ENCODE data around the gene OLIG3.

OLIG3 gene

DNA sequence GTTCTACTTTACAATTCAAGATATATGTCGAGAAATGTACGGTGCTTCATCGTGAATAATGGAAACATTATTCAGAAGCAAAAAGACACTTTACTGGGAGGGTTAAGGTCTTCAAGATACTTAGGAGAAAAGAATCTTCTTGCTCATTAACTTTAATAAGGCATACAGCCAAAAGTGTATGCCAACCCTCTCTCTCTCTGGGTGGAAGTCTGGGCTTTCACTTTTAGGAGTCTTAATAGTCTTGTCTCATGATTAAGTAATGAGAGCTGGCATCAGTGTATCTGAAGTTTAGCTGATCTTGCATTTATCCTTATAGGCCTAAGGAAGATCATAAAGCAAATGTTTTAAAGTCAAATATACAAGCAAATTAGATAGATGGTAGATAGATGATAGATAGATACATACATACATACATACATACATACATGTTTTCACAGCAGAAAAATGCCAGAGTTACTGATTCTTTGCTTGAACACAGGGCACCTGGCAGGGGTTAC lies 21.5 kb downstream of the OLIG3 start:
- H3K36me3 ChIP-seq (ENCODE audit: control insufficient read depth in 5 of 5, insufficient read depth in 5 of 5, low read length in 5 of 5) = no peaks in the 10 kb centered on the region
- no peaks in the 10 kb centered on the region for H3K4me1 ChIP-seq (ENCODE audit: control insufficient read depth in 5 of 5, insufficient read depth in 5 of 5, low read length in 5 of 5)
- no peak overlapping the region for H3K27ac ChIP-seq (ENCODE audit: low read depth, low read length)
- no peak overlapping the region for H3K9ac ChIP-seq (ENCODE audit: low read length in 5 of 5)
- H3K4me3 ChIP-seq (ENCODE audit: low read depth in 1 of 5, low read length in 5 of 5) = no peak overlapping the region
- peaks cover 0 to 12% (median 2%) of the 10 kb centered on the region in 5 donors for H3K27me3 ChIP-seq (ENCODE audit: control insufficient read depth in 5 of 5, insufficient read depth in 4 of 5, low read length in 5 of 5)
- H3K9me3 ChIP-seq (ENCODE audit: control insufficient read depth in 5 of 5, low read length in 5 of 5) = no peaks in the 10 kb centered on the region

- Histone ChIP-seq H3K36me3 (ENCODE audit: control insufficient read depth in 5 of 5, insufficient read depth in 5 of 5, low read length in 5 of 5) (no peaks in the 10 kb centered on the region), H3K9me3 (ENCODE audit: control insufficient read depth in 5 of 5, low read length in 5 of 5) (no peaks in the 10 kb centered on the region), H3K4me3 (ENCODE audit: low read depth in 1 of 5, low read length in 5 of 5) (no peak overlapping the region), H3K27me3 (ENCODE audit: control insufficient read depth in 5 of 5, insufficient read depth in 4 of 5, low read length in 5 of 5) (peaks cover 0 to 12% (median 2%) of the 10 kb centered on the region in 5 donors), H3K9ac (ENCODE audit: low read length in 5 of 5) (no peak overlapping the region), H3K4me1 (ENCODE audit: control insufficient read depth in 5 of 5, insufficient read depth in 5 of 5, low read length in 5 of 5) (no peaks in the 10 kb centered on the region), H3K27ac (ENCODE audit: low read depth, low read length) (no peak overlapping the region)
Measured at GRCh38 chr6:137471986-137472385, 22.2 kb downstream of the OLIG3 start.

DNA sequence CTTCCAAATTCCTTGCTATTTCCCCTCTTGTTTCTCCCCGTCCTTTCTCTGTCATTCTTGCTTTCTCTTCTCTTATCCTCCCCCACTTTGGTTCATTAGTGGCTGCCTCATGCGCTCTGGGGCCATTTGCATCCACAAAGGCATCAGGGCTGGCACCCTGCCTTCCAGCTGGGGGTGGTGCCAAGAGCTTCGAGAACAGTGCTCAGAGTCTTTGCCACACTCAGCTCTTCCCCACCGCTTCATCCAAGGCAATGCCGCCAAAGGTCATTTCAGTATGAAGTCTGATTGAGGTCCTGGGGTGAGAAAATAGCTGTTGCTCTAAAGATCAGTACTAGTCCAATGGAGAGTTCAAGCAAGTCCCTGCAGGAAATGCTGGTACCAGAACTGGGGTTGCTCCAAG lies 22.7 kb downstream of the OLIG3 start:
- no peak overlapping the region for H3K27ac ChIP-seq (ENCODE audit: low read depth, low read length)
- no peaks in the 10 kb centered on the region for H3K4me1 ChIP-seq (ENCODE audit: control insufficient read depth in 5 of 5, insufficient read depth in 5 of 5, low read length in 5 of 5)
- peaks cover 0 to 10% (median 2%) of the 10 kb centered on the region in 5 donors for H3K27me3 ChIP-seq (ENCODE audit: control insufficient read depth in 5 of 5, insufficient read depth in 4 of 5, low read length in 5 of 5)
- H3K36me3 ChIP-seq (ENCODE audit: control insufficient read depth in 5 of 5, insufficient read depth in 5 of 5, low read length in 5 of 5) = no peaks in the 10 kb centered on the region
- H3K9me3 ChIP-seq (ENCODE audit: control insufficient read depth in 5 of 5, low read length in 5 of 5) = no peaks in the 10 kb centered on the region
- H3K9ac ChIP-seq (ENCODE audit: low read length in 5 of 5) = no peak overlapping the region
- H3K4me3 ChIP-seq (ENCODE audit: low read depth in 1 of 5, low read length in 5 of 5) = no peak overlapping the region

- no peak overlapping the region for H3K27ac ChIP-seq (ENCODE audit: low read depth, low read length)
- H3K4me3 ChIP-seq (ENCODE audit: low read depth in 1 of 5, low read length in 5 of 5) = no peak overlapping the region
- no peaks in the 10 kb centered on the region for H3K9me3 ChIP-seq (ENCODE audit: control insufficient read depth in 5 of 5, low read length in 5 of 5)
- H3K9ac ChIP-seq (ENCODE audit: low read length in 5 of 5) = no peak overlapping the region
- no peaks in the 10 kb centered on the region for H3K4me1 ChIP-seq (ENCODE audit: control insufficient read depth in 5 of 5, insufficient read depth in 5 of 5, low read length in 5 of 5)
- H3K27me3 ChIP-seq (ENCODE audit: control insufficient read depth in 5 of 5, insufficient read depth in 4 of 5, low read length in 5 of 5) = peaks cover 0 to 7% (median 2%) of the 10 kb centered on the region in 5 donors
- no peaks in the 10 kb centered on the region for H3K36me3 ChIP-seq (ENCODE audit: control insufficient read depth in 5 of 5, insufficient read depth in 5 of 5, low read length in 5 of 5)
Measured at GRCh38 chr6:137467211-137467610, 27.0 kb downstream of the OLIG3 start.

GRCh38 chr6:137465378-137466009 lies 28.7 kb downstream of the OLIG3 start:
- Histone ChIP-seq H3K4me1 (ENCODE audit: control insufficient read depth in 5 of 5, insufficient read depth in 5 of 5, low read length in 5 of 5) (no peaks in the 10 kb centered on the region), H3K4me3 (ENCODE audit: low read depth in 1 of 5, low read length in 5 of 5) (no peak overlapping the region), H3K9me3 (ENCODE audit: control insufficient read depth in 5 of 5, low read length in 5 of 5) (no peaks in the 10 kb centered on the region), H3K9ac (ENCODE audit: low read length in 5 of 5) (no peak overlapping the region), H3K27ac (ENCODE audit: low read depth, low read length) (no peak overlapping the region), H3K27me3 (ENCODE audit: control insufficient read depth in 5 of 5, insufficient read depth in 4 of 5, low read length in 5 of 5) (peaks cover 0 to 6% (median 0%) of the 10 kb centered on the region in 5 donors), H3K36me3 (ENCODE audit: control insufficient read depth in 5 of 5, insufficient read depth in 5 of 5, low read length in 5 of 5) (no peaks in the 10 kb centered on the region)

GRCh38 chr6:137452333-137452894 lies 41.8 kb downstream of the OLIG3 start:
- no peaks in the 10 kb centered on the region for H3K27me3 ChIP-seq (ENCODE audit: control insufficient read depth in 5 of 5, insufficient read depth in 4 of 5, low read length in 5 of 5)
- no peak overlapping the region for H3K27ac ChIP-seq (ENCODE audit: low read depth, low read length)
- no peak overlapping the region for H3K4me3 ChIP-seq (ENCODE audit: low read depth in 1 of 5, low read length in 5 of 5)
- H3K4me1 ChIP-seq (ENCODE audit: control insufficient read depth in 5 of 5, insufficient read depth in 5 of 5, low read length in 5 of 5) = no peaks in the 10 kb centered on the region
- no peak overlapping the region for H3K9ac ChIP-seq (ENCODE audit: low read length in 5 of 5)
- H3K36me3 ChIP-seq (ENCODE audit: control insufficient read depth in 5 of 5, insufficient read depth in 5 of 5, low read length in 5 of 5) = no peaks in the 10 kb centered on the region
- H3K9me3 ChIP-seq (ENCODE audit: control insufficient read depth in 5 of 5, low read length in 5 of 5) = no peaks in the 10 kb centered on the region

- H3K4me1 ChIP-seq (ENCODE audit: control insufficient read depth in 5 of 5, insufficient read depth in 5 of 5, low read length in 5 of 5) = no peaks in the 10 kb centered on the region
- H3K27me3 ChIP-seq (ENCODE audit: control insufficient read depth in 5 of 5, insufficient read depth in 4 of 5, low read length in 5 of 5) = no peaks in the 10 kb centered on the region
- no peaks in the 10 kb centered on the region for H3K36me3 ChIP-seq (ENCODE audit: control insufficient read depth in 5 of 5, insufficient read depth in 5 of 5, low read length in 5 of 5)
- no peak overlapping the region for H3K9ac ChIP-seq (ENCODE audit: low read length in 5 of 5)
- no peak overlapping the region for H3K27ac ChIP-seq (ENCODE audit: low read depth, low read length)
- H3K4me3 ChIP-seq (ENCODE audit: low read depth in 1 of 5, low read length in 5 of 5) = no peak overlapping the region
- H3K9me3 ChIP-seq (ENCODE audit: control insufficient read depth in 5 of 5, low read length in 5 of 5) = peaks cover 0 to 5% (median 0%) of the 10 kb centered on the region in 5 donors
Measured at GRCh38 chr6:137443901-137444300, 50.3 kb downstream of the OLIG3 start.

Data from subcutaneous abdominal adipose tissue (tissue), 5 donors.